Tongue (tissue), 2 donors: ENCODE data around the gene TRAPPC2L. TPM values are rescaled to one million over a fixed set of nuclear protein-coding genes. Genes with fewer than 3 reads are reported as not detected.
"Not testable (repeated sequence)": the region's sequence is repeated elsewhere in the genome, so short reads cannot be mapped to it uniquely, and the experiment has no call there.

Experiments
- DNase-seq: peaks from one replicate; pipeline ENCODE4 v3.0.0-alpha.2; 2015
- total RNA-seq: library from RNA; depleted of rRNA; stranded (reverse); fragments of >200 nt; gene quantifications from one replicate; pipeline ENCODE4 v1.2.3, GENCODE V29; 2014

TRAPPC2L gene
- total RNA-seq, 1 donor from 2014 or later, result 17.1 TPM

DNA sequence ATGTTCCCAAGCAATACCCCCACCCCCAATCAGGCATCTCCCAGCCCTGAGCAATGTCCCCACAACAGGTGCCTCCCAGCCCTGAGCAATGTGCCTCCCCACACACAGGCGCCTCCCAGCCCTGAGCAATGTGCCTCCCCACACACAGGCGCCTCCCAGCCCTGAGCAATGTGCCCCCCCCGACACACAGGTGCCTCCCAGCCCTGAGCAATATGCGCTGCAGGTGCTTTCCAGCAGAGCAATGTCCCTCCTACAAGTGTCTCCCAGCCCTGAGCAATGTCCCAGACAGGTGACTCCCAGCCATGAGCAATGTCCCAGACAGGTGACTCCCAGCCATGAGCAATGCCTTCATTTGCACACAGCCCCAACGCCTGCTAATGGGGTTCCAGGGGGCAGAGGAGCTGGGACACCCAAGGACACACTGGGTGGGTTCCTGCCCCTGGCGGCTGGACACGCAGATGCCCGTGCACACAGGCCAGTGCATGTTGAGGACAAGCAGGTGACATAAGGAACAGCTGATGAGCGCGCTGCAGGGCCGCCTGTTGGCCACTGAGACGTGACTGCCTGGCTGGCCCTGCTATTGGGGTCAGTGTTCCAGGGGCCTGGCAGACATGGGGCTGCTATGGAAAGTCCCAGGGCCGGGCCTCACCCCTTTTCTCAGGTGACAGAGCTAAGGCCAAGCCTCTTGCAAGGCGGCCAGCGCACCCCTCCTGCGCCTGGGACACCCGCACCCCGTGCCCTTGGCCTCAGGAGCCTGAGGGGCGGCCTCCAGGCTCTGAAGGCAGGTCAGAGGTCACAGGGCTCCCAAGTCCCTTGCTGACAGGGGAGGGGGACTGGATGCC, 36.4 kb downstream of the TRAPPC2L start:
- peak; percentile 62 for DNase-seq

DNA sequence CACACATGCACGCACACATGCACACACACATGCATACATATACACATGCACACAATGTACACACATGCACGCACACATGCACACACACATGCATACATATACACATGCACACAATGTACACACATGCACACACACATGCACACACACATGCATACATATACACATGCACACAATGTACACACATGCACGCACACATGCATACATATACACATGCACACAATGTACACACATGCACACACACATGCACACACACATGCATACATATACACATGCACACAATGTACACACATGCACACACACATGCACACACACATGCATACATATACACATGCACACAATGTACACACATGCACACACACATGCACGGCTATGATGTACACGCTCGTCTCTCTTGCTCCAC, 37.3 kb downstream of the TRAPPC2L start:
- not testable (repeated sequence) for DNase-seq

DNA sequence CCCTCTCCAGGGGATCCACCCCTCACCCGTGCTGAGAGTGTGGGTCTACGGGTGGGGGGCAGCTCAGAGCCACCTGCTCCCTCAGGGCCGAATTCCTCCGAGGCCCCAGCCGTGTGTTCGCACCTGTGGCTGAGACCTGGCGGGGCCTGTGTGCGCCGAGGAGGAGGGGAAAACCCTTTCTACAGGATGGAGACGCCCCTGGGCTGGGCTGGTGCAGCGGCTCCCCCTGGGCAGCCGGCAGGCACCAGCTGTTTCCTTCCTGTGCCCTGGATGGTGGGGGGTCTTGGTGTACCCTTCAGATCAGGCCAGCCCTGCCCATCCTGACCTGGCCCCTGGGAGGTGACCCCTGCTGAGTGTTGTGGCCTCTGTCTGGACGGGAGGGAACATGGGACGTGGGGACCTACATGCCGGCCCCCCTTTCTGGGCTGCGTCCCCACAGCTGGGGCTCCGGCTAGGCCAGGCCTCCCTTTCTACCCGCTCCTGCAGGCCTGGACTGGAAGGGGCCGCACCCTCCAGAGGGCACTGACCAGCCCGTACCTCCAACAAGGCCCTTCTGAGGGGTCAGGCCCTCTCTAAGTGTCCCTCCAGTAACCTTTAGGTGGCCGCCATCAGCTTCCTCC, 37.9 kb downstream of the TRAPPC2L start:
- DNase-seq, result no peak

GRCh38 chr16:88895335-88895734, 38.4 kb downstream of the TRAPPC2L start:
- no peak for DNase-seq

DNA sequence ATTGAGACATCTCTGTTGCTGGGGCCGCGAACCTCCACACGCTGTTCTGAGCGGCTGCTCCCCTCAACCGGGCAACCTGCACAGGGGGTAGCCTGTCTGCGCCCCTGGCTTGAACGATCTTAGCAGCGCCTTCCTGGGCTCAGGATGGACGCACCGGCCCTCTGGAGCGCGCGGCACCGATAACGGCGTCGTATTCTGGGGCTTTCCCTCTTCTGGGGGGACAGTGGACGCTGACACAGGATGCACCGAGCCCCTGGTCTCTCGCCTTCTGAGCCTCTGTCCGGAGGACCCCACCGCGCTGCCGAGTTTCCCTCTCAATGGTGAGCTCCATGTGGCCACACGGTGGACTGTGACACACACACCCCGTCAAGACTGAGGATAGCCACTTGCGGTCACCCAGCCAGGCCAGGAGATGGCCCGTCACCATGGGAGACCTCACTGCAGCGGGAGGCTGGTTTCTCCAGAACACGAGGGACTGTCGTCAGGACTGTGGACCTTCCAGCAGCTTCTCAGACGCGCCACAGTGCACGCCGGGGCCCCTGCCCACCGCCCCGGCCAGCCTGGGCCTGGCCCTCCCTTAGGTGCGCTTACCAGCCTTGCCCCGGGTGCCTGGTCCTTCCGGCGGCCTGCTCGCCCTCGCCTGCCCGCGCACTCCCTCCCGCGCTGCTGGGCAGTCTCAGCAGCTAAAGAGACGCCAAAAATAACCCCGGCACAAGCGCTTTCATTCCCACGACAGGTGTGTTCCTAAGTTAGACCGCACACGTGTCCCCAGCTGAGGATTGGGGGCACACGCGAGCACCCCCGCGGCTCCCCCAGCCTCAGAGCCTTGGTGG, 39.5 kb downstream of the TRAPPC2L start:
- peak; percentile 67 for DNase-seq

- no peak for DNase-seq
Measured at GRCh38 chr16:88897696-88898425, 40.9 kb downstream of the TRAPPC2L start.

GRCh38 chr16:88899901-88900661, 43.2 kb downstream of the TRAPPC2L start:
- DNase-seq, result no peak

- no peak for DNase-seq
Measured at GRCh38 chr16:88900662-88901052, 43.7 kb downstream of the TRAPPC2L start.

- no peak for DNase-seq
Measured at GRCh38 chr16:88901718-88902337, 44.9 kb downstream of the TRAPPC2L start.

DNA sequence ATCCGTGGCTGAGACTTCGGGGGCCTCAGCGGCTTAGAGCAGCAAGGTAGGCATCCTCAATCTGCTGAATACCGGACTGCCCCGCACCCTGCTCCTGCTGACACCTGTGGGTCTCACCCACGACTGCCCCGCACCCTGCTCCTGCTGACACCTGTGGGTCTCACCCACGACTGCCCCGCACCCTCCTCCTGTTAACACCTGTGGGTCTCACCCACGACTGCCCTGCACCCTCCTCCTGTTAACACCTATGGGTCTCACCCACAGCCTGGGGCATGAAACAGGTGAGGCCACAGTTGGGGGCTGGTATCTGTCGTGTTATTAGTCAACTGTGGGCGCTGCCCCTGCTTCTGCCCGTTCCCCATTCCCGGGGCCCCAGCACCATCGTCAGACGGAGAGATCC, 45.8 kb downstream of the TRAPPC2L start:
- no peak for DNase-seq

DNA sequence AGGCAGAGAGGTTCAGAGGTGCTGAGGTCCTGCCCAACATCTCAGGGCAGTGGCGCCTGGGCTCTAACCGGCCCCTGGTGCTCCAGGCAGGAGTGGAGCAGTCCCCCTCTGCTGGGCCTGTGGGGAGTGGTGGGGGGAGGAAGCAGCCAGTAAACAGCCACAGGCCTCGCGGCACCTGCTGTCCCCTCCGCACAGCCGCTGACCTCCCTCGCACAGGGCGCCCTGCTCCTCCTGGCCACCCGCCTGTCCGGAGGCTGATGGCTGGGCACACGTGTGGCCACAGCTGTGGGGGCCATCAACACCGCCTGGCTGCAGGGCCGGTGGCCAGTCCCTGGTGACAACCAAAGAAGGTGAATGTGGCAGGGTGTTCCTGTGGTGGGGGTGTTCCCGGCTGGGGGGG, 46.3 kb downstream of the TRAPPC2L start:
- peak; percentile 64 for DNase-seq

DNA sequence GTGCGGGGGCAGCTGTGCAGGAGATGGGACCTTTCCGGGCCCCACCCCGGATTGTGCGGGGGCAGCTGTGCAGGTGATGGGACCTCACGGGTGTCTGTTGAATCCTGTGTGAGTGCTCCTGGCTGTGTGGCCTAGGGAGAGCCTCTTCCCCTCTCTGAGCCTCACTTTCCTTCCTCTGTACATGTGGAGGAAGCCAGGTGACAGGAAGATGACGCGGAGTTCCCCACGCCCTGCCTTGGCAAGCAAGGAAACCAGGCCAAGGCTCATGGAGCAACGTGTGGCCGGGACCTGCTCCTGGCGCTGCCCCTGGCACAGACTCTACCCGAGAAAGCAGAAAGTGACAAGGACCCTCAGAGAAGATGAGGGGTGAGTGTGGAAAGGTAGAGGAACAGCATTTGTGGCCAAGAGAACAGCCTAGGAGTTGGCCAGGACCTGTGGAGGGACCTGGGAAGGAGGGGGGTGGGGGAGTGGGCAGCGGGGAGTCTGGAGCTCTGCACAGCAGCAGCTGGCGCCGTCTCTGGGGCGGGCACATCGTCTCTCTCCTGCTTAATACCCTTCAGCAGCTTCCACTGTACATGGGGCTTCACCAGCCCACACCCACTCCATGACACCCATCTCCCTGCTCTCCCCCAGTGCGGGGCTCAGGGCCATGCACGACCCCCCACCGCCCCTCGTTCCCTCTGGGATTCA, 47.9 kb downstream of the TRAPPC2L start:
- no peak for DNase-seq

- DNase-seq, result no peak
Measured at GRCh38 chr16:88905563-88905962, 48.6 kb downstream of the TRAPPC2L start.

GRCh38 chr16:88906020-88906419, 49.1 kb downstream of the TRAPPC2L start:
- DNase-seq, result no peak

GRCh38 chr16:88906535-88907105, 49.7 kb downstream of the TRAPPC2L start:
- no peak for DNase-seq

GRCh38 chr16:88907768-88908167, 50.8 kb downstream of the TRAPPC2L start:
- no peak for DNase-seq

DNA sequence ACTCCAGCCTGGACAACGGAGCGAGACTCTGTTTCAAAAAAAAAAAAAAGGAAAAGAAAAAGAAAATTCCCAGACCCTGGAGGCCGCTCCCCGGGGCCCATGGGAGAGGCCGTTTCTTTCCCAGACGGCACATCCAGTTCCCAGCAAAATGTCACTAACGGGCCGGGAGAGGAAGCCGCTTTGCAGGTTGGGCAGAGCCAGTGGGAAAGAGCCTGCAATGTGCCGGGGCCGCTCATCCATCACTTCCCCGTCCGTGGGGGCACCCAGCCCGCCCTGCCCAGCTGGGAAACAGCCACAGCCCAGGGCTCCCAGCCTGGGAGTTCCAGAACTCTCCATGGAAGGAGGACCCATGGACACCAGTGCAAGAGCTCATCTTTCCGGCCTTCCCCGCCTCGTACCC, 51.4 kb downstream of the TRAPPC2L start:
- no peak for DNase-seq

DNA sequence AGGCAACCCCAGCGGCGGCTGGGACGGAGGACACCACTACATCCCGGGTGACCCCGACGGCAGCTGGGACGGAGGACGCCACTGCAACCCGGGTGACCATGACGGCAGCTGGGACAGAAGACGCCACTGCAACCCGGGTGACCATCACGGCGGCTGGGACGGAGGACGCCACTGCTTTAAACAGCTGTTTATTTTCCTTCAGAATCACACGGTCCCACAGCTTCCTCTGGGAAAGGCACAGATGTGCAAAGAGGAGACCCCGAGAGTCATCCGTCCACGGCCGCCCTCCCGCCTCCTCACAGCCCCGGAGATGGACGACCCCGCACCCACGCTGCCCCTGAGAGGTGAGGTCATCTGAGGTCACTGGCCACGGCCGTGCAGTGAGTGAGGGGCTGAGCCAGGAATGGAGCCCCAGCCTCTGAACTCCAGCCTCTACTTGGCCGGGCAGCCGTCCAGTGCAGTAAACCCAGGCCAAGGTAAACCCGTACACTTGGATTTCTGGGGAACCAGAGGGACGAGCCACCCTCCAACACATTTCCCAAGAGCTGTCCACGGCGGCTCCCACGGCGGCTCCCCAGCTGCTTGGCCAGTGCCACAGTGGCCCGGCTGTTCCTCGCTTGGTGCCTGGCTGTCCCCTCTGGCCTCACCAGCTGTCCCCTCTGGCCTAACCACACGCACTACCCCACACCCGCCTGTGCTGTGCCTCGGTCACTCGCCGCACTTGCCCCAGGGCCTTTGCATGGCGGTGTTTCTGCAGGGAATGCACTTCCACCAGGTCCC, 52.7 kb downstream of the TRAPPC2L start:
- DNase-seq, result no peak
